HEK293 (cell line): Measurements from ENCODE around the gene PRPF6.

Source experiments
- ZNF121 ChIP-seq: fragments of 450-650 bp; formaldehyde crosslinking; IDR thresholded peaks from 2 replicates; pipeline ENCODE4 v1.5.1; 2016; ENCODE audit warnings: missing biosample characterization, missing genetic modification characterization
- ZNF23 ChIP-seq: fragments of 450-650 bp; formaldehyde crosslinking; IDR thresholded peaks from 2 replicates; pipeline ENCODE4 v1.5.1; 2016; ENCODE audit warnings: missing biosample characterization, missing genetic modification characterization, borderline replicate concordance
- ZNF311 ChIP-seq: fragments of 450-650 bp; formaldehyde crosslinking; IDR thresholded peaks from 2 replicates; pipeline ENCODE4 v1.5.1; 2017; ENCODE audit warnings: missing biosample characterization, missing genetic modification characterization, borderline replicate concordance
- ZNF366 ChIP-seq: fragments of 450-650 bp; formaldehyde crosslinking; conservative IDR thresholded peaks from 2 replicates; pipeline ENCODE4 v1.5.1; 2016; ENCODE audit warnings: missing biosample characterization, missing genetic modification characterization
- TF ChIP-seq, protein P1 (sequence below): fragments of 450-650 bp; formaldehyde crosslinking; IDR thresholded peaks from 2 replicates; pipeline ENCODE4 v1.5.1; 2016; ENCODE audit warnings: missing biosample characterization, missing genetic modification characterization

DNA sequence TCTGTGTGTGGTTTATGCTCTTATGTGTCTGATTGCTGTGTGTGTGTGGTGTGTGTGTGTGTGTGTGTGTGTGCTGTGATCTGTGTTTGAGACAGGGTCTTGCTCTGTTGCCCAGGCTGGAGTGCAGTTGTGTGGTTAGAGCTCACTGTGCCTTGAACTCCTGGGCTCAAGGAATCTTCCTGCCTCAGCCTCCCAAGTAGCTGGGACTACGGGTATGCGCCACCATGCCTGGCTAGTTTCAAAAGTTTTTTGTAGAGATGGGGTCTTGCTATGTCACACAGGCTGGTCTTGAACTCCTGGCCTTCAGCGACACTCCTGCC lies 7.8 kb upstream of the PRPF6 start:
- TF ChIP-seq ZNF366: no peak
- TF ChIP-seq, protein P1, sequence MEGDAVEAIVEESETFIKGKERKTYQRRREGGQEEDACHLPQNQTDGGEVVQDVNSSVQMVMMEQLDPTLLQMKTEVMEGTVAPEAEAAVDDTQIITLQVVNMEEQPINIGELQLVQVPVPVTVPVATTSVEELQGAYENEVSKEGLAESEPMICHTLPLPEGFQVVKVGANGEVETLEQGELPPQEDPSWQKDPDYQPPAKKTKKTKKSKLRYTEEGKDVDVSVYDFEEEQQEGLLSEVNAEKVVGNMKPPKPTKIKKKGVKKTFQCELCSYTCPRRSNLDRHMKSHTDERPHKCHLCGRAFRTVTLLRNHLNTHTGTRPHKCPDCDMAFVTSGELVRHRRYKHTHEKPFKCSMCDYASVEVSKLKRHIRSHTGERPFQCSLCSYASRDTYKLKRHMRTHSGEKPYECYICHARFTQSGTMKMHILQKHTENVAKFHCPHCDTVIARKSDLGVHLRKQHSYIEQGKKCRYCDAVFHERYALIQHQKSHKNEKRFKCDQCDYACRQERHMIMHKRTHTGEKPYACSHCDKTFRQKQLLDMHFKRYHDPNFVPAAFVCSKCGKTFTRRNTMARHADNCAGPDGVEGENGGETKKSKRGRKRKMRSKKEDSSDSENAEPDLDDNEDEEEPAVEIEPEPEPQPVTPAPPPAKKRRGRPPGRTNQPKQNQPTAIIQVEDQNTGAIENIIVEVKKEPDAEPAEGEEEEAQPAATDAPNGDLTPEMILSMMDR (tag by site-specific recombination): no peak
- peak; percentile 99 for TF ChIP-seq ZNF121 (tag by site-specific recombination)
- TF ChIP-seq ZNF23 (tag by site-specific recombination): no peak
- no peak for TF ChIP-seq ZNF311 (tag by site-specific recombination)
